Spinal cord (tissue), 10 donors: Measurements from ENCODE around the gene ASMTL. TPM values are rescaled to one million over a fixed set of nuclear protein-coding genes. Genes with fewer than 3 reads are reported as not detected.
"Not testable (repeated sequence)": the region's sequence is repeated elsewhere in the genome, so short reads cannot be mapped to it uniquely, and the experiment has no call there.

Experiments
- DNase-seq, 6 donors: peaks; one replicate each; pipeline versions ENCODE4 v3.0.0 to v3.0.0-alpha.2; 2013 to 2015; ENCODE audit warnings: low spot score in 6 of 6, low read depth in 4 of 6
- H3K27ac ChIP-seq: one replicate; pipeline ENCODE4 v1.5.1; 2013; ENCODE audit warnings: low read depth, low read length, control low read depth
- H3K27me3 ChIP-seq: one replicate; pipeline ENCODE4 v1.6.1; 2013; ENCODE audit warnings: low read length; ENCODE audit not compliant: control insufficient read depth, insufficient read depth
- H3K36me3 ChIP-seq: one replicate; pipeline ENCODE4 v1.6.1; 2013; ENCODE audit warnings: low read length; ENCODE audit not compliant: control insufficient read depth, insufficient read depth
- H3K4me1 ChIP-seq: one replicate; pipeline ENCODE4 v1.6.1; 2013; ENCODE audit warnings: low read length; ENCODE audit not compliant: control insufficient read depth, insufficient read depth
- H3K4me3 ChIP-seq: one replicate; pipeline ENCODE4 v1.5.1; 2013; ENCODE audit warnings: low read depth, low read length, control low read depth
- H3K9me3 ChIP-seq: one replicate; pipeline ENCODE4 v1.6.1; 2013; ENCODE audit warnings: low read length; ENCODE audit not compliant: control insufficient read depth, insufficient read depth
- WGBS: methylation state at CpG from one replicate; pipeline ENCODE4 v1.1.5; 2013; ENCODE audit warnings: missing lambda C conversion rate; ENCODE audit not compliant: insufficient coverage; 5-methylcytosine and 5-hydroxymethylcytosine counted together
- polyA plus RNA-seq, 2 donors: library from polyadenylated mRNA; unstranded; fragments of 120-200 nt; gene quantifications; one replicate each; pipeline ENCODE4 v1.2.1, GENCODE V29; 2013; ENCODE audit not compliant: insufficient read length in 2 of 2
- total RNA-seq, 2 donors: library from RNA; depleted of rRNA in 1 of 2; stranded (reverse); fragments of 120-200 nt in 1 of 2; fragments of >200 nt in 1 of 2; gene quantifications; one replicate each; pipeline versions ENCODE4 v1.2.3 to v1.2.4, GENCODE V29; 2013 to 2014
- donor health status: healthy.

Gene ASMTL
- total and polyA plus RNA-seq, 4 donors = 15.6 to 62.6 (median 33.2) TPM

DNA sequence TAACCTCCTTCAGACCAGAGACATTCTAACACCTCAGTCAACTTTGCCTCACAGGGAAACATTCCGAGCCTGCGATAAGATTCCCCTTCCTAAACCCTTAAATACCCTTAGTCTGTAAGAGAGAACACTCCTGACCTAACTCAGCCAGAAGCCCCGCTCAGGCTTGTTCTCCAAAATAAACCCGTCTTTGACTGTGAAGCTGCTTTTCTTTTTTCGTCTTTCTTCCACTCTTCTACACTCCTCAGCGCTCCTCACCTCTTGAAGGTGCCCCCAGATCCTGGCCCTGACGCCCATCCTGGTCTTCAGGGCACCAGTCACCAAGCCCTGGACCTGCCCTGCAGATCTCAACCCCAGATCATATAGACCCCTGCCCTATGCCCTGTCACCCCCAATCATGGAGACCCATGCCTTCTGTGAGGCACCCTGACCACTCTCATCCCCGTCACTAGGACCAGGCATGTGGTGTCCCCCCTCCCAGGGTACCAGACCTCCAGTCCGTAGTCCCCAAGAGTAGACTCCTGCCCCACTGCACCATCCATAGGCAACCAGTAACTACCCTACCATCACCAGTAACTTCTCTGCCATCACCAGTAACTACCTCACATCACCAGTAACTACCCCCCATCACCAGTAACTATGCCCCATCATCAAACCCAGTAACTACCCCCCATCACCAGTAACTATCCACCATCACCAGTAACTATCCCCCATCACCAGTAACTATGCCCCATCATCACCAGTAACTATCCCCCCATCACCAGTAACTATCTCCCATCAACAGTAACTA is 3.5 kb downstream of the ASMTL start:
- H3K36me3 ChIP-seq = no peaks in the 10 kb centered on the region
- no peak overlapping the region for H3K27ac ChIP-seq
- no peaks in the 10 kb centered on the region for H3K27me3 ChIP-seq
- no peak overlapping the region for H3K4me3 ChIP-seq
- no peak for DNase-seq
- 92% methylated on average over 9 of the region's 9 CpGs for WGBS
- peaks cover 7% of the 10 kb centered on the region for H3K9me3 ChIP-seq
- H3K4me1 ChIP-seq = peaks cover 24% of the 10 kb centered on the region

DNA sequence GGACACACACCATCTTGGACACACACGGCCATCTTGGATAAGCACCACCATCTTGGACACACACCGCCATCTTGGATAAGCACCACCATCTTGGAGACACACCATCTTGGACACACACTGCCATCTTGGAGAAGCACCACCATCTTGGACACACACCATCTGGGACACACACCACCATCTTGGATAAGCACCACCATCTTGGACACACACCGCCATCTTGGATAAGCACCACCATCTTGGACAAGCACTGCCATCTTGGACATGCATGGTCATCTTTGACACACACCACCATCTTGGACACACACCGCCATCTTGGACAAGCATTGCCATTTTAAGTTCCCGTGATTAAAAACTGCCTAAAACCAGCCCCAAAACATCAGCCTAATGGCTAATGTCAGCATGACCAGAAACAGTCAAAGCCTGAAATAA is 4.1 kb downstream of the ASMTL start:
- not testable (repeated sequence) for H3K36me3 ChIP-seq, H3K27ac ChIP-seq, DNase-seq, H3K9me3 ChIP-seq, H3K4me3 ChIP-seq, H3K27me3 ChIP-seq
- peaks cover 23% of the 10 kb centered on the region for H3K4me1 ChIP-seq
- 100% methylated on average over 5 of the region's 5 CpGs for WGBS

- not testable (repeated sequence) for H3K4me3 ChIP-seq, H3K27ac ChIP-seq, DNase-seq, H3K9me3 ChIP-seq, H3K36me3 ChIP-seq, H3K27me3 ChIP-seq
- H3K4me1 ChIP-seq = peaks cover 20% of the 10 kb centered on the region
- WGBS = 97% methylated on average over 8 of the region's 8 CpGs
Measured at GRCh38 chrX:1447969-1448572, 4.6 kb downstream of the ASMTL start.

- H3K9me3 ChIP-seq = not testable (repeated sequence)
Measured at GRCh38 chrX:1446984-1447968, 5.4 kb downstream of the ASMTL start.

GRCh38 chrX:1444561-1445500 is 7.9 kb downstream of the ASMTL start:
- Histone ChIP-seq H3K27me3 (no peaks in the 10 kb centered on the region), H3K4me1 (no peaks in the 10 kb centered on the region), H3K4me3 (no peak overlapping the region), H3K9me3 (peaks cover 7% of the 10 kb centered on the region), H3K27ac (no peak overlapping the region), H3K36me3 (peaks cover 11% of the 10 kb centered on the region)
- 93% methylated on average over 16 of the region's 19 CpGs for WGBS
- no peak for DNase-seq

More at GRCh38 chrX:1446984-1447968, 5.4 kb downstream of the ASMTL start:
- H3K4me3 ChIP-seq, DNase-seq, H3K27ac ChIP-seq, H3K36me3 ChIP-seq, H3K27me3 ChIP-seq: not testable (repeated sequence)
- 88% methylated on average over 13 of the region's 13 CpGs for WGBS
- peaks cover 16% of the 10 kb centered on the region for H3K4me1 ChIP-seq

- no peaks in the 10 kb centered on the region for H3K4me1 ChIP-seq
- DNase-seq = no peak
- peaks cover 20% of the 10 kb centered on the region for H3K36me3 ChIP-seq
- peaks cover 7% of the 10 kb centered on the region for H3K9me3 ChIP-seq
- no peak overlapping the region for H3K4me3 ChIP-seq
- no peaks in the 10 kb centered on the region for H3K27me3 ChIP-seq
- no peak overlapping the region for H3K27ac ChIP-seq
- WGBS = 86% methylated on average over 26 of the region's 26 CpGs
Measured at GRCh38 chrX:1443496-1444075, 9.1 kb downstream of the ASMTL start.

DNA sequence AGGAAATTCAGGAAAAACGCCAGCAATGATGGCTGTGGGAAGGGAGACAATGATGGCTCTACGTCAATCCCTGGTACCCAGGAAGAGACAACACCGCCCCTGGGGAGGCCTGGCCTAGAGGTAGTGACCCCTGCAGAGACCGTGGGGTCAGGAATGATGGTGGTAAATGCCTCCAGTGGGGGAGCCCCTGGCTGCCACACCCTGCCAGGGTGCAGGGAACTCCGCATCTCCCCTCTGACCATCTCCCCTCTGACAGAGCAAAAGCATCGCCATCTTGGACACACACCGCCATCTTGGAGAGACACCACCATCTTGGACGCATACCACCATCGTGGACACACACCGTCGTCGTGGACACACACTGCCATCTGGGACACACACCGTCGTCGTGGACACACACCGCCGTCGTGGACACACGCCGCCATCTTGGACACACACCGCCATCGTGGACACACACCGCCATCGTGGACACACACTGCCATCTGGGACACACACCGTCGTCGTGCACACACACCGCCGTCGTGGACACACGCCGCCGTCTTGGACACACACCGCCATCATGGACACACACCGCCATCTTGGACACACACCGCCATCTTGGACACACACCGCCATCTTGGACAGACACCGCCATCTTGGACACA is 9.9 kb downstream of the ASMTL start:
- Histone ChIP-seq H3K27me3 (no peaks in the 10 kb centered on the region), H3K27ac (no peak overlapping the region), H3K36me3 (peaks cover 27% of the 10 kb centered on the region), H3K9me3 (peaks cover 7% of the 10 kb centered on the region), H3K4me3 (no peak overlapping the region), H3K4me1 (no peaks in the 10 kb centered on the region)
- DNase-seq = no peak
- WGBS = 88% methylated on average over 32 of the region's 38 CpGs

DNA sequence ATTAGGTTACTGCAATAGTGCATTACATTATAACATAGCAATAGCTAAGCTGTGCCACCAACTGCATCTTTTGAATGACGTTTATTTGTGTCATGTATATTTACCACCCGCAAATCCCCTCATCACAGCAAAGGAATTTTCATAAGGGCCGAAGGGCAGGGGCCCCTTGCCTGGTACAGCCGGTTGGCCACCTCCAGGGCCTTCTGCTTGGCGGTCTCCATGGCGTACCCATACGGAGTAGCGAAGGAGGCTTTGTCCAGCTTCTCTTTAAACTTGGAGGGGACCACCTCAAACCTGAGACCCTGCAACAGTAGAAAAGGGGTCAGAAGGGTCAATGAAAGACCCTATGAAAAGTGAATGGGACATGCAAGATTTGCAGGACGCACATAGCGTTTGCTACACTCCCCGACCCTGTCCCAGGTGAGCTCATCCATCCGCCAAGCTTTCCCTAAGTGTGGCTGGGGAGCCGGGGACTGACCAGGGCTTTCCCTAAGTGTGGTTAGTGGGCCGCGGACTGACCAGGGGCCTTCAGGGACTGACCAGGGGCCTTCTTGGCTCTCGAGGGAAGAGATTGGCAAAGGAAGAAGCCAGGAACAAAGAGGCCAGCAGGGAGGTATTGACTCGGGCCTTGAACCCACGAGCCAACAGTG is 10.6 kb downstream of the ASMTL start:
- Histone ChIP-seq H3K27ac (no peak overlapping the region), H3K36me3 (peaks cover 31% of the 10 kb centered on the region), H3K9me3 (peaks cover 7% of the 10 kb centered on the region), H3K4me1 (no peaks in the 10 kb centered on the region), H3K27me3 (no peaks in the 10 kb centered on the region), H3K4me3 (no peak overlapping the region)
- DNase-seq = no peak
- WGBS = 97% methylated on average over 17 of the region's 18 CpGs
